ENCODE data around the gene ANKIB1. TPM values are rescaled to one million over a fixed set of nuclear protein-coding genes. Genes with fewer than 3 reads are reported as not detected.

Gene ANKIB1, protein sequence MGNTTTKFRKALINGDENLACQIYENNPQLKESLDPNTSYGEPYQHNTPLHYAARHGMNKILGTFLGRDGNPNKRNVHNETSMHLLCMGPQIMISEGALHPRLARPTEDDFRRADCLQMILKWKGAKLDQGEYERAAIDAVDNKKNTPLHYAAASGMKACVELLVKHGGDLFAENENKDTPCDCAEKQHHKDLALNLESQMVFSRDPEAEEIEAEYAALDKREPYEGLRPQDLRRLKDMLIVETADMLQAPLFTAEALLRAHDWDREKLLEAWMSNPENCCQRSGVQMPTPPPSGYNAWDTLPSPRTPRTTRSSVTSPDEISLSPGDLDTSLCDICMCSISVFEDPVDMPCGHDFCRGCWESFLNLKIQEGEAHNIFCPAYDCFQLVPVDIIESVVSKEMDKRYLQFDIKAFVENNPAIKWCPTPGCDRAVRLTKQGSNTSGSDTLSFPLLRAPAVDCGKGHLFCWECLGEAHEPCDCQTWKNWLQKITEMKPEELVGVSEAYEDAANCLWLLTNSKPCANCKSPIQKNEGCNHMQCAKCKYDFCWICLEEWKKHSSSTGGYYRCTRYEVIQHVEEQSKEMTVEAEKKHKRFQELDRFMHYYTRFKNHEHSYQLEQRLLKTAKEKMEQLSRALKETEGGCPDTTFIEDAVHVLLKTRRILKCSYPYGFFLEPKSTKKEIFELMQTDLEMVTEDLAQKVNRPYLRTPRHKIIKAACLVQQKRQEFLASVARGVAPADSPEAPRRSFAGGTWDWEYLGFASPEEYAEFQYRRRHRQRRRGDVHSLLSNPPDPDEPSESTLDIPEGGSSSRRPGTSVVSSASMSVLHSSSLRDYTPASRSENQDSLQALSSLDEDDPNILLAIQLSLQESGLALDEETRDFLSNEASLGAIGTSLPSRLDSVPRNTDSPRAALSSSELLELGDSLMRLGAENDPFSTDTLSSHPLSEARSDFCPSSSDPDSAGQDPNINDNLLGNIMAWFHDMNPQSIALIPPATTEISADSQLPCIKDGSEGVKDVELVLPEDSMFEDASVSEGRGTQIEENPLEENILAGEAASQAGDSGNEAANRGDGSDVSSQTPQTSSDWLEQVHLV
- polyA plus RNA-seq: 28.4 to 37.7 TPM (median 37.0 TPM) in 3 replicates
- polyA plus RNA-seq (2011; ENCODE audit: low read depth): 23.6 TPM
- 22.3 and 37.9 TPM in 2 replicates for polyA plus RNA-seq (2011; cell fraction: cytosol; rRNA removed)
- polyA plus RNA-seq (2011; cell fraction: nucleus; rRNA removed): 49.2 and 56.3 TPM in 2 replicates
- polyA plus RNA-seq (2012; ENCODE audit: low replicate concordance): 16.7 and 24.2 TPM in 2 replicates
- 43.8 to 63.0 TPM (median 62.0 TPM) in 3 replicates for polyA minus RNA-seq
- polyA minus RNA-seq (2011; cell fraction: cytosol; rRNA and poly(A)+ RNA removed): 46.4 TPM
- polyA minus RNA-seq (2011; cell fraction: nucleus; rRNA and poly(A)+ RNA removed): 38.4 and 71.8 TPM in 2 replicates

DNA sequence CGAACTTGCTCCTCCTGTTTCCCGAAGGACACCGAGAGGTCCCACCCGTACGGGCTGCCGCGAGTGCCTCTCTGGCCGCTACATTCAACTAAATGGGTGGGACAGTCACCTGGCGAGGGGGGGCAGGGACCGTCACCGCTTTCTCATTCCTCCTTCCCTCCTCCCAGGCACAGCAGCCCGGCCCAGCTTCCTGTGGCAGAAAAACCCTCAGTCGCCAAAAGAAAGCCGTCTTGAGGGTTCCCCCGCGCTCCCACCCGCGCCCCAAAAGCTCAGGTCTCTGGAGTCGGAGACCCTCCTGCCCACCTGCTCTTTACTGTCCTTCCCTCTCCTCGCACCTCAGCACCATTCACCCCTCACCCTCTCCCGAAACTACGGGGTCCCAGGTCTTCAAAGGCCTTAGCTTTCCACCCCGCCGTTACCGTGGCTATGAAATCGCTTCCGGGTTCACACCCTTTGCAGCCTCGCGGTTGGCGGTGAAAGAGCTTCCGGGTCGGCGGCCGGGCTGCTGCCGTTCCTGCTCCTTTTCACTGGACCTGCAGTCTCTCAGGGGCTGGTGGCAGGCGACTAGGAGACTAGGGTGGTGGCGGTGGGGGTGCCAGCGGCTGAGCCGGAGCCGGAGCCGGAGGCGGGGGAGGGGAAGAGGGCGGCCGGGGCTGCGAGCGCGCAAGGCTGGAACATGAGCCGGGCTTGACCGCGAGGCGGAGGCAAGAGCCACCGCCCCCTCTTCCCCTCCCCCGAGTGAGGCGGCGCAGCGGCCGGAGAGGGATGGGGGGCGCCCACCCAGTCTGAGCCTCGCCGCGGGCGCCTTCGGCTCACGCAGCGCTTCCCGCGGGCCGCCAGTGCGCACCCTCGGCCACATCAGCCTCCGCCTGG, at the start of gene ANKIB1, which contains the start of gene KRIT1:
Gene ANKIB1, plus strand, starts transcription at position 488 of the 873 bp plus-strand sequence. CDS start 49,005 bp downstream, outside the sequence.
Gene KRIT1, minus strand, starts transcription at position 428 of the 873 bp plus-strand sequence. CDS start 3,779 bp downstream, outside the sequence.
- Histone ChIP-seq H3K4me3 (ENCODE audit: control insufficient read depth in 2 of 3, extremely low read depth in 1 of 3, insufficient read depth in 2 of 3, low read depth in 1 of 3, low read length in 3 of 3) (peak within 1 kb of the TSS; percentile 57 to 97 (median 81)), H3K9me3 (ENCODE audit: control insufficient read depth, low read depth, low read length) (no peaks in the 10 kb centered on the region), H2AFZ (ENCODE audit: control insufficient read depth, low read length) (peak within 1 kb of the TSS; percentile 100), H3K27me3 (ENCODE audit: control insufficient read depth, extremely low read depth, insufficient read depth, low read length) (no peaks in the 10 kb centered on the region), H4K20me1 (ENCODE audit: control insufficient read depth, extremely low read depth, insufficient read depth, low read length) (no peaks in the 10 kb centered on the region), H3K9me1 (ENCODE audit: control insufficient read depth, extremely low read depth, insufficient read depth, low read length) (no peaks in the 10 kb centered on the region), H3K9ac (ENCODE audit: control insufficient read depth, extremely low read depth, insufficient read depth, low read length) (peak within 1 kb of the TSS; percentile 97), H3K36me3 (ENCODE audit: control insufficient read depth in 2 of 2, extremely low read depth in 1 of 2, insufficient read depth in 2 of 2, low read length in 2 of 2) (peaks cover 0 to 8% of the 10 kb centered on the region in 2 experiments), H3K4me1 (ENCODE audit: control insufficient read depth, extremely low read depth, insufficient read depth, low read length) (peaks cover 28% of the 10 kb centered on the region), H3K4me2 (ENCODE audit: control insufficient read depth, extremely low read depth, insufficient read depth, low read depth, low read length) (peak within 1 kb of the TSS; percentile 96), H3K27ac (ENCODE audit: control insufficient read depth, insufficient read depth, low read length) (peak within 1 kb of the TSS; percentile 88), H3K79me2 (ENCODE audit: control insufficient read depth, insufficient read depth, low read length) (peaks cover 73% of the 10 kb centered on the region)
- DNase-seq (ENCODE audit: low read depth, low spot score): no peak
- TF ChIP-seq, protein P1, sequence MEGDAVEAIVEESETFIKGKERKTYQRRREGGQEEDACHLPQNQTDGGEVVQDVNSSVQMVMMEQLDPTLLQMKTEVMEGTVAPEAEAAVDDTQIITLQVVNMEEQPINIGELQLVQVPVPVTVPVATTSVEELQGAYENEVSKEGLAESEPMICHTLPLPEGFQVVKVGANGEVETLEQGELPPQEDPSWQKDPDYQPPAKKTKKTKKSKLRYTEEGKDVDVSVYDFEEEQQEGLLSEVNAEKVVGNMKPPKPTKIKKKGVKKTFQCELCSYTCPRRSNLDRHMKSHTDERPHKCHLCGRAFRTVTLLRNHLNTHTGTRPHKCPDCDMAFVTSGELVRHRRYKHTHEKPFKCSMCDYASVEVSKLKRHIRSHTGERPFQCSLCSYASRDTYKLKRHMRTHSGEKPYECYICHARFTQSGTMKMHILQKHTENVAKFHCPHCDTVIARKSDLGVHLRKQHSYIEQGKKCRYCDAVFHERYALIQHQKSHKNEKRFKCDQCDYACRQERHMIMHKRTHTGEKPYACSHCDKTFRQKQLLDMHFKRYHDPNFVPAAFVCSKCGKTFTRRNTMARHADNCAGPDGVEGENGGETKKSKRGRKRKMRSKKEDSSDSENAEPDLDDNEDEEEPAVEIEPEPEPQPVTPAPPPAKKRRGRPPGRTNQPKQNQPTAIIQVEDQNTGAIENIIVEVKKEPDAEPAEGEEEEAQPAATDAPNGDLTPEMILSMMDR (optimal IDR thresholded peaks at IDR 0.05 in 1 of 3, IDR thresholded peaks at IDR 0.05 in 1 of 3, conservative IDR thresholded peaks at IDR 0.05 in 1 of 3; ENCODE audit: extremely low read depth in 1 of 3, insufficient read depth in 2 of 3, low read length in 3 of 3): peak in 2 of 3 experiments; percentile 15 to 33
- no peak for TF ChIP-seq EZH2 (IDR thresholded peaks at IDR 0.05; ENCODE audit: low read length)
- dilution Hi-C loops (cut with MboI; ENCODE audit: extremely low pct_ligation_motif_present, low sequenced_read_pairs): no loop called here
- FAIRE-seq: no peak
